ENCODE measurements around the gene THEM4. TPM values are rescaled to one million over a fixed set of nuclear protein-coding genes. Genes with fewer than 3 reads are reported as not detected.

THEM4 gene
- total RNA-seq, 2 donors from 2014 or later, result 11.9 to 30.3 TPM

DNA sequence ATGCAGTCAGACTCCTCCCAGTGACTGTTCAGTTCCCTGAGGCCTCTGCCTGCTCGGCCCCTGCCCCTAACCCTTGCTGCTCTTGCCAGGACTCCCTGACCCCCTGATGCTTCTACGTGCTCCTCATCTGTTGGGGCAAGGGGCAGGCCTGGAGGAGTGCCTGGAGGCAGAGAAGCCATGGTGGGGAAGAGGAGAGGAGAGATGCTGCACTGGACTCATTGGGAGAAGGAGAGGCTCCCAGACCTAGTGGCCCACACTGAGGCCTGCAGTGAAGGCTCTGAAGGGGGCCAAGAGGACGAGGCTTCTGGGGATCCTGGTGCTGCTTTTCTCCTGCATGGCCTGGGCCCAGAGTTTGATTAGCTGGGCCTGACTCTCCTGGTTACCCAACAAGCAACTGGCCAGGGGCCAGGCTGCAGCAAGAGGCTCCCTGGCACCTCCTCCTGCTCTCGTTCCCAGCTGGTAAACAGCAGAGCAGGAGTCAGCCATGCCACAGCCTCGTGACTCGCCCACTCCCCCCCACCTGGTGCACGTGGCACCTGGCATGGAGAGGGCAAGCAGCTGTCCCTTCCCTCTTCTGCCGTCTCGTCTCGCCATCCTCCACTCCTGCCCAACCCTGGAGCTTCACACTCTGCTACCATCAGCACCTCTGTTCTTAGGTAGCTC lies 76.9 kb downstream of the THEM4 start:
- DNase-seq, result peak; percentile 97 to 100 (median 99)
- intact Hi-C loops (cut with DNase I), result no loop called here
- peaks cover 2 to 4% of the 10 kb centered on the region in 2 donors for H3K36me3 ChIP-seq (replicated peaks in 1 of 2; ENCODE audit: insufficient read depth in 1 of 2, low read depth in 2 of 2)
- peaks cover 85% of the 10 kb centered on the region for H3K4me1 ChIP-seq
- no peaks in the 10 kb centered on the region for H3K9me3 ChIP-seq
- peak overlapping the region; percentile 87 to 98 (median 94) for H3K27ac ChIP-seq
- 3 to 13% methylated on average over 7 to 10 of the region's 10 CpGs for WGBS, 2 donors
- TF ChIP-seq POLR2A (IDR thresholded peaks at IDR 0.05) (peak in 2 of 3 donors; percentile 33 to 40), CTCF (IDR thresholded peaks at IDR 0.05) (peak in 1 of 7 experiments; percentile 22)
- ATAC-seq, result peak; percentile 79
- H3K27me3 ChIP-seq, result no peaks in the 10 kb centered on the region
- H3K4me3 ChIP-seq, result no peak overlapping the region

DNA sequence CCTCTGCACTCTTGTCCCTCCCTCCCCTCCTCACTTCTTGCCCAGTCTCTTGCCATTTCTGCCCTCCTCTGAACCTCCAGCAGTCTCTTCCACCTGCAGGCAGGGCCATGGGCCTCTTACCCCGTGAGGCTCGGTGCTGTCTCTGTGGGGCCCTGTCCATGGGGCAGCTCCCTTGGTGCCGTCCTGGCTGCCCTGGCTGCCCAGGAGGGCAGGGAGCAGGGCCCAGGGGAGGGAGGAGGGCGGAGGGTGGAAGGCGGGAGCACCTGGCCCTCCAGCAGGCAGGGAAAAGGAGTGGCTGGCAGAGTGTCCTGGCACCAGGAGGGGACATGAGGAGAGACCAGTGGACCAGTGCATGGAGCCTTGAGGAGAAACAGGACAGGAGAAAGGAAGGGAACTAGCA lies 77.7 kb downstream of the THEM4 start, which contains the start of gene RORC:
RORC (minus strand) TSS at position 198 of the 400 bp plus-strand sequence; CDS start at position 160, 38 bp downstream.
- Histone ChIP-seq H3K4me1 (peaks cover 85% of the 10 kb centered on the region), H3K27ac (peak within 1 kb of the TSS; percentile 87 to 98 (median 94)), H3K27me3 (no peaks in the 10 kb centered on the region), H3K9me3 (no peaks in the 10 kb centered on the region), H3K4me3 (peak within 1 kb of the TSS; percentile 76 to 79), H3K36me3 (replicated peaks in 1 of 2; ENCODE audit: insufficient read depth in 1 of 2, low read depth in 2 of 2) (peaks cover 2 to 4% of the 10 kb centered on the region in 2 donors)
- DNase-seq (peak; percentile 89 to 93 (median 92)), ATAC-seq (peak; percentile 80)
- intact Hi-C loops (cut with DNase I), result no loop called here
- TF ChIP-seq CTCF (IDR thresholded peaks at IDR 0.05) (peak in 1 of 7 experiments; percentile 22), POLR2A (IDR thresholded peaks at IDR 0.05) (peak; percentile 72 to 95 (median 94))
- 16 to 36% methylated on average over 2 to 5 of the region's 5 CpGs for WGBS, 2 donors

DNA sequence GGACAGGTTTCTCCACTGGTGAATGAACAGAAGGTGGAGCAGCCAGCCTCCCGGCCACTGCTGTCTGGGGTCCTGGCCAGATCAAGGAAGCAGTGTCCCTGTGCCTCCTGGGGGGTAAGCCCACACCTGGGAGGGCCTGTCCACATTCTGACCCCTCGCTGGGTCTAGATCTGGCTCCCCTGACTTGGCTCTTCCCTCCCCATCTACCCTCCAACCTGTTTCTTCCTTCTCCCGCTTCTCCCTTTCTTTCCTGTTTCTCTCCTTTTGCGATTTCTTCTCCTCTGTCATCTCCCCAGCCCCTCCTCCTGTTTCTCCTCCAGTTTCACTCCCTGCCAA lies 78.1 kb downstream of the THEM4 start:
- H3K4me1 ChIP-seq, result peaks cover 84% of the 10 kb centered on the region
- intact Hi-C loops (cut with DNase I), result no loop called here
- peak overlapping the region; percentile 76 to 79 for H3K4me3 ChIP-seq
- peaks cover 2 to 4% of the 10 kb centered on the region in 2 donors for H3K36me3 ChIP-seq (replicated peaks in 1 of 2; ENCODE audit: insufficient read depth in 1 of 2, low read depth in 2 of 2)
- TF ChIP-seq POLR2A (IDR thresholded peaks at IDR 0.05) (no peak), CTCF (IDR thresholded peaks at IDR 0.05) (no peak)
- no peak for ATAC-seq
- peak overlapping the region; percentile 87 to 98 (median 94) for H3K27ac ChIP-seq
- H3K9me3 ChIP-seq, result no peaks in the 10 kb centered on the region
- no peaks in the 10 kb centered on the region for H3K27me3 ChIP-seq
- WGBS, 2 donors, result 7 to 18% methylated on average over 4 of the region's 4 CpGs
- no peak for DNase-seq

DNA sequence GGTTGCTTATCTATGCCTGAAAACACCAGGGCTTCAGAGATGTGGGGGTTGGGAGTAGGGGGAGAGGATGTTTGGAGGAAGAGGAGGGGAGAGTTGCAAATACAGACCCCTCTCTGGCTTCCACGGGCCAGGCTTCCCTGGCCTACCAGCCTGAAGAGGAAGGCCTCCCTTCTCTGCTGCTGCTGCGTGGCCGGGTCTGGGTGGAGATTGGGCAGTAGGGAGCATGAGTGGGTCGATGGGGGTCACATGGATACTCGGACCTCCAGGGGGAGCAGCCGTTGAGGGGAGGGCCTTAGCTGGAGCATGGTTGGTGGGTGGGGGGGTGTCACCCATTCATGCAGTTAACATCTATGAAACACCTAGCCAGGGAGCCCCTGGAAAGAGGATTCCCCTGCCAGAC lies 79.3 kb downstream of the THEM4 start:
- Histone ChIP-seq H3K36me3 (replicated peaks in 1 of 2; ENCODE audit: insufficient read depth in 1 of 2, low read depth in 2 of 2) (peaks cover 4 to 5% of the 10 kb centered on the region in 2 donors), H3K27ac (peak overlapping the region in 3 of 4 donors; percentile 93 to 98 (median 95)), H3K27me3 (no peaks in the 10 kb centered on the region), H3K4me3 (no peak overlapping the region), H3K4me1 (peaks cover 82% of the 10 kb centered on the region), H3K9me3 (no peaks in the 10 kb centered on the region)
- DNase-seq, result no peak
- intact Hi-C loops (cut with DNase I), result no loop called here
- ATAC-seq, result no peak
- TF ChIP-seq CTCF (IDR thresholded peaks at IDR 0.05), result no peak
- no peak for TF ChIP-seq POLR2A (IDR thresholded peaks at IDR 0.05)
- WGBS, 2 donors, result 24 to 33% methylated on average over 6 of the region's 6 CpGs

Measured in body of pancreas (tissue), 4 donors.